Renal cortical epithelial cell (primary cell): ENCODE measurements around the gene MAGI2. TPM values are rescaled to one million over a fixed set of nuclear protein-coding genes. Genes with fewer than 3 reads are reported as not detected.
A peak's percentile ranks its signal among the peaks of the same experiment; 100 is the strongest.

Source experiments
- DNase-seq: peaks from one replicate; pipeline ENCODE4 v3.0.0-alpha.2; 2011; ENCODE audit warnings: low read depth
- total RNA-seq: library from RNA; depleted of rRNA; stranded (reverse); fragments of >200 nt; gene quantifications from 2 replicates; pipeline ENCODE4 v1.2.3, GENCODE V29; 2014

The MAGI2 gene
- total RNA-seq, 1 donor from 2014 or later, result 2.9 TPM

DNA sequence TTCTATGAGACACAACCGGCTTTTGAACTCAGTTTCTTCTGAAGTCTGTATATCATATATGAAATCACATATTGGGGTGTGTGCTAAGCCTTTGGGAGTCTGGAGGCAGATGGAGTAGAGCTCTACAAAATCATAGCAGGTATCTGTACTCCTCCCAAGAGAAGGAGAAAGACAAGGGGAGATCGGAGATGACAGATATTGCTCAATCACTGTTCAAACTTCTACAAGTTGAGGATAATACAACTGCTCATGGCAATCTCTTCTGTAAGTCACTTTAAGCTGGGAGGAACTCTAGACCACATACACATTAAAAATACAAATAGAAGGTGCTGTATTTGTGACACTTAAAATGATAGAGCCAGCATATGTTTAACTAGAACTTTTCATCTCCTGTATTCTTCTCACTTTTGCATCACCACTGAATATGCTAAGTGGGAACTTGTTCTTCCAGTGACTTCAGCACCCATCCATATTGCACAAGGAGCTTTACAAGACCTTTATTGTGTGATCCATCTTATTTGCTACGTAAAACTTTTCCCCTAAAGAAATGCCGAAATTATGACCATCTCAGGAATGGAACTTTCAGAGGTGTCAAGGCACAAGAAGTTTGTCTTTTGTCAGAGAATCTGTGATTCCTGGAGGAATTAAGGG lies 1273.5 kb downstream of the MAGI2 start:
- no peak for DNase-seq

DNA sequence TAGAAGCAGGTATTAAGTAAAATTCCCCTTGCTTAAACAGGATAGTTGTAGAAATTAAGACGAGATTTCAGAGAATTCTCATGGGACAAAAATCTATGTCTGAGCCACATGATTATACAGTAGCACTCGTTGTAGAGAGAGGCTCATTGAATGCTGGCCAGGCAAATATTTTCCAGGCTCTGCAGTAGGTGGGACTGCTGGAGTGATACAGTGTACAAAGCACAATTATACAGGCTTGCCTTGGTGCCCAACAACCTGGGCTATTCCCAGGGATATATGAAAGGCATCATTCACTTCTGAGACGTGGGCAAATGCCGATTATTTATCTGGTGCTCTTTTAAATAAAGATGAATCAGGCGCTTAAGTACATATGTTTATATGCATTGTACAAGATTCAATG lies 1274.3 kb downstream of the MAGI2 start:
- DNase-seq, result no peak

DNA sequence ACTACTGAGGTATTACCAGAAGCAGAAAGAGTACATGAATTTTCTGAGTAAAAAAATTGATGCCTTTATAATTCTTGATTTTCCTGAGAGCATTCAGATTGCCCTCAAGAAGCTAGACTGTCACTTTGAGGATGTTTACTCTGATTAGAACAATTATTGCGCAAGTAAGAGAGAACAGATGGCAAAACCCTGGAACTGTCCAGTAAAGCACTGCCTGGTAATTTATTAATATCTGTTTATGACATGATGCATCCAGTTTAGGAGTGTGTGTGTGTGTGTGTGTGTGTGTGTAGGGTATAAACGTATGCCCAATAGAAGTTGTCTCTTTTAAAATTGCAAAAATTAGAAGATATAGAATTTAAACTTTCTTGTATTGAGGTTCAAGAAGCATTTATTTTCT lies 1275.1 kb downstream of the MAGI2 start:
- peak; percentile 39 for DNase-seq

DNA sequence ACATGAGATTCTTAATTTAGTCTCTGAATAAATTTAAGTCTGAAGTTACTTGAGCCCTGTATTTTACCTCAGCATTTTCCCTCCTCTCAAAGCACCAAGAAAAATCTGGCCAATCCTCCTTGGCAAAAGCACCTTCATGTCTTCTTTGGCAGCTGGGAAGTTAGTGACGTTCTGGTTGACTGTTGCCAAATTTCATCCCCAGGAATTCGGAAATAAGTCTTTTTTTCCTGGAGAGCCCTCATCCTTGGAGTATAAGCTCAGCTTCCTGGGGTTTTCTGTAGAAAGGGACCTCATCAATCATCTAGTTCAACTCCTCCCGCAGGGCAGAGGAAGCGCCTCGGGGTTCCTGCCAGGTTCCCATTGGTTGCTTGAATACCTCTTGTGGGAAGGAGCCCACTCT lies 1277.3 kb downstream of the MAGI2 start:
- DNase-seq, result no peak

DNA sequence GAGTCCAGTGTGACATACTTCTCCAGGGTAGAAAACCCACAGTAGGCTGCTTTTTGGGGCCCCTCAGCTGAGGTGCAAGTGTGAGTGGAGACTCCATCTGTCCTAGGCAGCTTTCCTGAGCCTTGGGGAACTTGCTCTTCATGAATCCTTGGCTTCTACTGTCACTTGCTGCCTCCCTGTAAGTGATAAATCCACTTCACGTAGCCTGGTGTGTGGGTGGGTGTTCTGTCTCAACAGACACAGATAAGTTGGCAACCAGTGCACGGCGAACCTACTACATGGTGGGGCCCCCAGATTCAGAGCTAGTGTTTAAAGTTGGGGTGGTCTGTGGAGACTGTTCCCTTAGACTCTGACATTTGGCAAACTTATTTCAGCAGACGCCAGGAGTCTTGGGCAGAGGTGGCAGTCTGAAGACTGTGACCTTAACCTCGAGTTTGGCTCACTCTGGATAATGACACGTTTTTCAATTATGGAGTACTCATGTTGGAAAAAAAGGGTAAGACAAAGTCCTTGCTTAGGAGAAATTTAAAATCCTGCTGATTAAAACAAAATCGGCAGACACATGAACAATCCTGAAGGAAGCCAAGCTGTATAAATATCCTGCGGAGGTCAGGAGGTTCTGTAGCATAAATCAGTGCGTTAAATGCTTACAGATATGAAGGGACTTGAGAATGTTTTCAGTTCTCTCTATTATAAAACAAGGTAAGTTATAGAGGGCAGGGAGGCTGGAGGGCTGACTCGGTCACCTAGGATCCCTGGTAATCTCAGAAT lies 1278.0 kb downstream of the MAGI2 start:
- no peak for DNase-seq

DNA sequence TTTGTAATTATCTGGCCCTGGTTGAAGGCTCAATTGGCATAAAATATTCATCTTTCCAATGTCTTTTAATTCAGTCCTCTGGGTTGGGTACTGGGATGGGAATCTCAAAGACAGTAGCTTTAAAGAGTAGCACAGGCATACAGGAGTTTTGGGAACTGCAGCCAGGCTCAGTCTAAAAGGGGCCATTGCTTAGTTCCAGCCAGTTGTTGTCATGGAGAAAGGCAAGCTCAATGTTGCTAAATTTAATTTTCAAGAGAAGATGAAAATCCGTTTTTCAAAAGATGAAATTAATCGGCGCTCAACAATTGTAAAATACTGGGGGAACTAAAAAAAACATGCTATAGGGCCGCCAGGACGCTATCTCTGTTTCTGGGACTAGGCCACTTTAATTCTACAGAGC lies 1279.8 kb downstream of the MAGI2 start:
- DNase-seq, result no peak

DNA sequence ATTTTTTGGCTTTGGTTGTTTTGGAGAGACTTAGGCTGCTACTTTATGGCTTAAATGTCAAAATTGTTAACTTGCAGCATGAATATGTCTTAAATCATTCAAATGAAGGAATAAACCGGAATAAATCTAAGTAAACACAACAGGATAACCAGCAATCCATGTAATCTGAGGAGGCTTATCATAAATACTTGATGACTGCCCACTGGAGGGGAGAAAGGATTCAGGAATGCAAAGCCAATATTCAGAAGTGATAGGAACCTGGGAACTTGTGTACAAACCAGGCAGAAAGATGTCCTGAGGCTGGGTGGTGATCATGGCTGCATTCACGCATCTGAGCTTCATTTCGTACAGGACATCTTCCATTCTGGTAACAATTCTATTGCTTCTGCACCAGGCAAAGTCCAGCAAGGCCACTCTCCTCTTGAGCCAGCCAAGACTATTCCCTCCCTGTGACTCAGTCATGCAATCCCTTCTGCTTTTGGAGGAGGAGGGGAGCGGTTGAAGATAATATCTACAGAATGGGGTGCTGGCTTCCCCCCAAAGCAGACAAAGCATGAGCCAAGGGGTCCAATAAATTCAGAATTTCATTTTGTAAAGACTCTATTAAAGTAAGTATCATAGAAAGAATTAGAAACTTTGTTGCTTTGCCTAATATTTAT lies 1280.4 kb downstream of the MAGI2 start:
- DNase-seq, result no peak

DNA sequence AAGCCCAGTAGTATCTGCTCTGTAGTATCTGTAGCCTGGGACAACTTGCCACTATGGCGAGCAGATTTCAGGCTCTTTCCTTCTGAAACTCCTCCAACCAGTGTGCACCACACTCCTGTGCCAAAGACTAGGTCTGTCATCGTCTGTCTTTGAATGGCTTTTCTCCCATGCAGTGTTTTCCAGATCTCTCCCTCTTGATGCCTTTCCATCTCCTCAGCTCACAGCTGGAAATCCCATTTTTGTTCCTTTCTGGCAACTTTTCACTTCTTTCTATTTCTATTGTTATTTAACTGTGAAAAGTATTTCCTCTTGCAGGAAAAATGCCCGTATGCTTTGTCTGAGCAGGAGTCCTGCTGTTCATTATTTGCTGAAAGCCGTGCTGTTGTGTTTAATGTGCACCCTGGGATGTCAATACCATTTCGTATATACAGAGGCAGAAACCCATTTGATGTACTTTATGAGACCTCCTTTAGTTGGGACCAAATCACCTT lies 1281.2 kb downstream of the MAGI2 start:
- no peak for DNase-seq

DNA sequence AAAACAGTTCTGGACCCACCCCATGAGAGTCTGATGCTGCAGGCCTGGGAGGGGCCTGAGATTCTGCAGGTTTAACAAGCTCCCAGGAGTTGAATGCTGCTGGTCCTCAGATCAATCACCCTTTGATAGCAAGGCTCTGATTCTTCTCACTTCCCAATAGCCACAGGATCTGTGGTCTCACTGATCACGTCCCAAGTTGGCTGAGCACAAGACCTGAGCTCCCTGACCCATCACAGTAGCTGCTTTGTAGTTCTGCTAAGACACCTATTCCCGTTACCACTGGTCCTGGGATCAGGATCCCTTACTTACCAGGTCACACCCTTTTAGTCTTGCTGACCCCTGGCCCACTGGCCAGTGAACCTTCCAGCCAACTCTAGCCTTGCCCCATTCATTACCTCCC lies 1282.1 kb downstream of the MAGI2 start:
- no peak for DNase-seq

DNA sequence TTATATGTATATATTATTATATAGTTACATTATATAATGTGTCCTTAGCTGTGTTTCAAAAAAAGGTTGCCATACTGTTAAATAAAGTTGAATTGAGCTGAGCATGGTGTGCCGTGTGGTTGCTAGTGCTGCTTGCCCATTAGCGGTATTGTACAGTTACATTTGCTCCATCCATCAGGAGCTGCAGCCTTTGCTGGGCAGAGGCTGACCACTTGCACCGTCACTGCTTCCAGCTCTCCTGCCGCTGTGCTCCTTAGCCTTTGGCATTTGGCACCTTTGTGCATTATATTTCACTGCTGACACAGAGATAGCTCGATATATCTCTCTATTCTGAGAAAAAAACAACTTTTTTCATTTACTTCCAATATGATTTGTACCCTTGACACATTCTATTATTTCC lies 1282.7 kb downstream of the MAGI2 start:
- no peak for DNase-seq

DNA sequence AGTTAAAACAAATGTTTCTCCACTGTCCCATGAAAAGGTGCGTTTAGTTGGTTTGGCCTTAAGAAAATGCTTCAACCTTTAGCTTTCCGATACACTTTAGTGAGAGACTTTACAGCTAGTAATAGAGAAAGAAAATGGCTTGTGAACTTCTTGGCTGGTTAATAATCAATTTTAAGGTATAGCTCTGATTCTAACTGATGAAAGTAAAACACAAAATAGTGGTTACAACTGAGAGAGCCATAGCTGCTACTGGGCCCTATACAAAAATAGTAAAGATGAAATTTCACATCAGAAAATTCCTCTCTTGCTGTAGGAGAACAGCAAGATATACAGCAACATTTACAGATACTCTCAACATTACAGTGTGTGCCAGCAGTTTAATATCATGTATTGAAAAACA lies 1283.5 kb downstream of the MAGI2 start:
- no peak for DNase-seq

DNA sequence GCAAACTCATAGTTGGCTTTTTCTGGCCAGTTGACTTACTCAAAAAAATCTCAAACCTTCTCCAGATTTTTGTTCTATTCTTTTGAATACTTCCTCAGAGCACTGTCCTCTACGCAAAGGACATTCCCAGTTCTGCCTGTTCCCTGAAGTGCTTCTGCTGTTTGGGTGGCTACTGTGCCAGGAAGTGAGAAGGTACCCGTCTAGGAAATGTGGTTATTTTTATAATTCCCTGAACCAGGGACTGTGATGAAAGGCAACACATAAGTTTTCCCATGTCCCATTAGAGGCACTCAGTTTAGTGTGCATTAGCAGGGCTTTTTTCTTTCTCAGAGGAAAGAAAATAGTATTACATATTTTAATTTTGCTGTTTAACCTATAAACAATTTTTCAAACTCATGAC lies 1284.6 kb downstream of the MAGI2 start:
- DNase-seq, result no peak

DNA sequence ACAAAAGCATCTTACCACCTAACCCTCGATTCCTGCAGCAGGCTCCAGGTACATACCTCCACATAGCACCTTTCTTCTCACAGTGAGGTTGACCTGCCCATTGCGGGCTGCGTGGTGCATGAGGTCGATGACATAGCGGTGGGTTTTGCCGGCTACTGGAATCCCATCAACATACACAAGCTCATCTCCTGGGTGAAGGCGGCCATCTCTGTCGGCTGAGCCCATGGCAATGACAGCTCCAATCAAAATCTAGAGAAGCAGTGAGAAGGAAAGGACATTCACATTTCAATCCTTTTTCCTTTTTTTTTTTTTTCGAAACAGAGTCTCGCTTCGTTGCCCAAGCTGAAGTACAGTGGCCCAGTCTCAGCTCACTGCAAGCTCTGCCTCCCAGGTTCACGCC lies 1285.6 kb downstream of the MAGI2 start:
- DNase-seq, result no peak

DNA sequence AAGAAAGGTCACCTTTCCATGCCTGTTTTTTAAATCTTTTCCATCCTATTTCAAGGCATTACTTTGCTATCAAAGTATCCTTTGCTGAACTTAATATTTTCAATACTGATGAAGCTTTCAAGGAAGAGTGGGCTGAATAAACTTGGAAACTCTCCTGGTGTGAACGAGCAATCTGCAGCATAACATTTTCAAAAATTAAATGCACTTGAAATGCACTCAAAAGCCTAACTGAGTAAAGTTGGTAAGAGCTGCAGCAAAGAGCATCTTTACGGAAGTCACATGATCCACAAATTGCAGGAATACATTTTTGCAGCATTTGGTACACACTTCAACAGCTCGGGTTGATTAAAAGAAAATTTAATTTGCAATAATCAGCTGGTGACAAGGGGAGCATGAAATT lies 1287.6 kb downstream of the MAGI2 start:
- no peak for DNase-seq

DNA sequence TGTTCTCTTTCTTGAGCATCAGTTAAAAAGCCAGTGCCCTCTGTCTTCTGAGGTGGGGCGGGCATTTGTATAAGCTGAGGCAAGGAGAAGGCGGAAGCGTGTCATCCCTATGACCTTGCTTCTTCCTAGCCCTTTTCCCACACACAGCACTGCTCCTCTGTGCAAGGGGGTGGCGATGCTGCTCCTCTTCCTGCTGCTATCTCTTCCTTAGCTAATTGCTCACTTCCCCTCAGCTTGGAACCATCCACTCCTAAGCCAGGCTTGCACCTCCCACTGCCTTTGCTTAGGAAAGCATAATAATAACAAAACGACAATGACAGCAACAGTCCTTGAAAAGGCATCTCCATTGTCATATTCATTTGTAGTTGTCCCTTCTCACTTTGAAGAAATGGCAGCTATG lies 1288.0 kb downstream of the MAGI2 start:
- DNase-seq, result no peak

DNA sequence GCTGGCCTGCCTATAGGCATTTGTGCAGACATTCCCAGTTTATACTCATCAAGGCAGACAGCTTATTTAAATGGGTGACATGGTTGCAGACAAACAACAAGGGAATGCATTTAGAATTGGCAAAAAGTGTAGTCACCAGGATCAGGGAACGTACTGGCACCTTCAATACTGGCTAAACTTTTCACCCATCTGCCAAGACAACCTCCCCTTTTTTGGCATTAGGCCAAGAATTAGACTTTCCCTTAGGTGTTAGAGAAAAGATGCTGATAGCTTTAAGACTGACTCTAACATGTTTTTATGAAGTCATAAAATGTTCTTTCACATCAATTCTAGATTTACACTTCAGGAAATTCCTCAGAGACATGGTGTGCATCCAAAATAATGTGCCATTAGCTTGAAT lies 1289.0 kb downstream of the MAGI2 start:
- no peak for DNase-seq

DNA sequence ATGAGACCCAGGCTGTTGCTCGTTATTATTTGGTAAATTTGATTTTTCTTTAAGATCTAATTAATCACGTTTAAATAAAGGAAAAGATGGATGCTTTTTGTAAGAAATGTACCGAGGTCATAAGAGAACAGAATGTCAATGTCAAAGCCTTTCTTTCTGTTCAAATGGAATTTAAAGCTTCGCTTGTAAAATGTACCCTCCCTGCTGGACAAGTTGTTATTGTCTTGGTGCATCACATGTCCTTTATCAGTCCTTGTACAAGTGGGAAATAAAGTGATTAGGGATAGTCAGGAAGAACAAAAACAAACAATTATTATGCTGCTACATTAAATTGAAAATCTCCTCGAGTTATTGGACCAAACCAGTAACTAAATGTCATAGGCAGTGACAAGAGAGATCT lies 1291.7 kb downstream of the MAGI2 start:
- no peak for DNase-seq

DNA sequence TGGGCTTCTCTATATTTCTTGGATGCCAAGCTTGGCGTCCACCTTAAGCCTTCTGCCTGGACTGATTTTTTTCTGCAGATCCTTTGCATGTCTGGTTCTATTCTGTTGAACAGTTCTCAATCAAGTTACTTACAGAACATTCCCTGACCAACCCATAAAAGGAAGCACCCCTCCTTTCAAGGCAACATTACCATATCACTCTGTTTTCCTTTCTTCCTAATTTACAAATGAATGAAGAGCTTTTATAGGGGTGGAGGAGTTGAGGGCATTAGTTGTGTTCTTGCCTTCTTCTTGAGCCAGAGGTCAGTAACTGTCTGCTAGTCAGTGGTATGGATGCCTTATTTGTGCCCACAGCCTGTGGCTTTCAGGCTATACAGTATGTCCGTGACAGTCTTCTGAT lies 1293.9 kb downstream of the MAGI2 start:
- no peak for DNase-seq

DNA sequence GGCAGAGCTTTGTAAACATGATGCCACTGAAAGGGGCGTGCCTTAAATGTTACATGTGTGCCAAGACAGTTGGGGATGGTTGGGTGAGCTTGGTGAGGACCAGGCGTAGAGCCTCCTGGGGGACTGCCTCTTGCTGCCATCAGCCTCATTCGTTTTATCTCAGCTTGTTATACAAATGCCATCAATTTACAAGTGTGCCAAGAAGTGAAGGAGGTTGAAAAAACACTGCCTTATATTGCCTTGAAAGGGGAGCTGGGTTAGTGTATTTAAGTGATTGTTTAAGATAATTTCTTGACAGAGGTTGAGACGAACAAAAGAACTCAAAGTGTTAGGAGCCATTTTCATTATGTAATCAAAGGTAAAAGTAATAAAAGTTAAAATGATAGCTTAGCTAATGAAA lies 1300.2 kb downstream of the MAGI2 start:
- DNase-seq, result no peak

DNA sequence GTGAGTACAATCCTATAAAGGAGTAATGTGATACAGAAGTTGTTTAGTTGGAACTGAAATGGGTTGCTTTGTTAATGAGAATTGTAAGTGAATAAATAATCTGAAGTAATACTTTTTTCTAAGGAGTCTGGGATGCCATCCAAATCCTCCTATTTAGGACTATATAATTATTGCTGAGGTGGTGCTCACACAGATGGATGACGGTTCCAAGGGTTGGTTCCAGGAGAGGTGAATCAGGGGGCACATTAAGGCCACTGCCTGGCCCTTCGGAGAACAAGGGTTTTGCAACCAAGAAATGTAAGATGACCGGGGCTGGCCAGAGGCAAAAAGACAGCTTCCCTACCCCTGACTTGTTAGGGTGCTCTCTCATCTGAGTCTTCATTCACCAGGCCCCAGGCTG lies 1302.2 kb downstream of the MAGI2 start:
- peak; percentile 98 for DNase-seq

DNA sequence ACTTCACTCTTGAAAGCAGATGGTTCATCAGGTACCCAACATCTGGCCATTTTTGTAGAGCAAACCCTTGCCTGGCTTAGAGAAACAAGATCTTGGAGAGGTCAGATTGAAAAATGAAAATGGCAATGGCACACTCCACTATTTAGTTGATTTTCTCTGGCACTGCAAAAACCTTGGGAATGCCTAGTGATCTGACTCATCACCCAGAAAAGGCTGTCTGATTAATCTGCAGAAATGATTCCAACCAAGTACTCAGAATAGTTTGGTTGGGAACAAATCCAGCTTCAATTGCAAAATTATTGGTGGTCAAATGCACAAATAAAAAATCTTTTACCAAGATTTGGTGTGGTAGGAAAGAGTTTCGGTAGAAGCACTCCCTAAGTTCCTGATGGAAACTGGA lies 1303.7 kb downstream of the MAGI2 start:
- DNase-seq, result peak; percentile 80

DNA sequence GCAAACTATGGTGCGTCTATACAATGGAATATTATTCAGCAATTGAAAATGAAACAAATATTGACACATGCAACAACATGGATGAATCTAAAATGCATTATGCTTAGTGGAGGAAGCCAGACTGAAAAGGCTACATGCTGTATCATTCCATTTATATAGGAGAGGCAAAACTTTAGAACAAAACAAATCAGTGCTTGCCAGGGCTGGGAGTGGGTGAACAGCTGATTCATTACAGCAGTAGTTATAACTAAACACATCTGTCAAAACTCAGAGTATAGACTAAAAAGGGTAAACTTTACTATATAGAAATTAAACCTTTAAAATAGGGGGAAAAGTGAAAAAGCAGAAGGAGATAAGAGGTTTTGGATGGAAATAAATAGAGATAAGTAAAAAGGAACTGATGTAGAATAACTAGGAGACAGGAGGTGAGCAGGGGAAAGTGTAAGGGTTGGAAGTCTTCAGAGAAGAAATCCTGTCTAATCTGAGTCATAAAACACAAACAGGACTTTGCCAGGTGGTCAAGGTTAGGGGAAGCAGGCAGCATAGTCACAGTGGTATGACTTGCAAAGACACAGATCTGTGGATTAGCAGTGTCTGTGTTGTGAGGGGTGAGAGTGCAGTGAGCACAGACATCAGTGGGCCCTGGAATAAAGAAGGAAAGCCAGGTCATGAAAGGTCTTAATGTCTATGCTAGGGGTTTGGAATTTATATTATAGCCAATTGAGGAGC lies 1305.1 kb downstream of the MAGI2 start:
- peak; percentile 53 for DNase-seq
